Heart left ventricle (tissue), 16 donors: ENCODE measurements around the gene SERPING1. TPM values are rescaled to one million over a fixed set of nuclear protein-coding genes. Genes with fewer than 3 reads are reported as not detected.

Experiments used
- ATAC-seq, 4 donors: fragments of 200-7000 bp; cut with Tn5 transposase; one replicate each; pipeline ENCODE4 v1.9.1; 2020 to 2022; ENCODE audit warnings: moderate library complexity in 4 of 4, mild to moderate bottlenecking in 3 of 4, moderate number of reproducible peaks in 1 of 4
- DNase-seq, 5 donors: peaks; one replicate each; pipeline ENCODE4 v3.0.0-alpha.2; 2020
- H3K27ac ChIP-seq, 12 donors: fragments of 200-600 bp; sonication (generic) in 4 of 12; one replicate each; pipeline versions ENCODE4 v1.5.0 to v1.8.0; 2016 to 2022; ENCODE audit warnings: mild to moderate bottlenecking in 2 of 12
- H3K27me3 ChIP-seq, 9 donors: fragments of 200-600 bp; sonication (generic) in 2 of 9; one replicate each; pipeline versions ENCODE4 v1.5.1 to v1.8.0; 2016 to 2022; ENCODE audit warnings: mild to moderate bottlenecking in 3 of 9
- H3K36me3 ChIP-seq, 9 donors: fragments of 200-600 bp; sonication (generic) in 2 of 9; one replicate each; pipeline versions ENCODE4 v1.5.0 to v1.8.0; 2018 to 2022; ENCODE audit warnings: mild to moderate bottlenecking in 2 of 9
- H3K4me1 ChIP-seq, 12 donors: fragments of 200-600 bp; sonication (generic) in 4 of 12; one replicate each; pipeline versions ENCODE4 v1.5.0 to v1.8.0; 2016 to 2022; ENCODE audit warnings: mild to moderate bottlenecking in 3 of 12
- H3K4me3 ChIP-seq, 12 donors: fragments of 200-600 bp; sonication (generic) in 4 of 12; one replicate each; pipeline versions ENCODE4 v1.5.0 to v1.8.0; 2017 to 2022; ENCODE audit warnings: mild to moderate bottlenecking in 9 of 12, moderate library complexity in 4 of 12
- H3K9me3 ChIP-seq, 12 donors: fragments of 200-600 bp; sonication (generic) in 4 of 12; one replicate each; pipeline versions ENCODE4 v1.5.0 to v1.8.0; 2016 to 2022; ENCODE audit warnings: mild to moderate bottlenecking in 1 of 12
- POLR2A ChIP-seq, 2 donors: fragments of 450-650 bp; IDR thresholded peaks; one replicate each; pipeline ENCODE4 v1.6.1; 2017; ENCODE audit warnings: antibody characterized with exemption in 2 of 2, mild to moderate bottlenecking in 2 of 2, moderate library complexity in 2 of 2
- WGBS, 4 donors: extraction: QIAGEN DNeasy Blood & Tissue Kit in 2 of 4; methylation state at CpG; one replicate each; pipeline versions ENCODE4 v1.1.5 to v1.1.7; 2013 to 2018; 5-methylcytosine and 5-hydroxymethylcytosine counted together
- intact Hi-C, 10 donors: fragments of 100-400 bp; cut with DNase I; formaldehyde crosslinking; loops; one replicate each; pipeline versions ENCODE4 v1.11.1 to v1.14.2; 2022
- polyA plus RNA-seq, 2 donors: library from polyadenylated mRNA; stranded (reverse); fragments of 200-250 nt; gene quantifications; one replicate each; pipeline ENCODE4 v1.2.3, GENCODE V29; 2013
- total RNA-seq, 9 donors: library from RNA; depleted of rRNA in 2 of 9; stranded (reverse); fragments of >200 nt in 2 of 9; fragmentation: NEBNext Ultra II Directional in 3 of 9; extraction: Animal tissue kit (Norgen Biotek cat#: 25700) in 3 of 9; gene quantifications; one replicate each; pipeline versions ENCODE4 v1.1.0 to v1.2.4, GENCODE V29; 2016 to 2023
- TF ChIP-seq, protein P1 (sequence below), 12 donors: fragments of 200-600 bp; sonication (generic) in 4 of 12; IDR thresholded peaks; one replicate each; pipeline versions ENCODE4 v1.5.0 to v1.8.0; 2018 to 2022; ENCODE audit warnings: antibody characterized with exemption in 12 of 12, mild to moderate bottlenecking in 5 of 12
- donor health status: ischemic (EF 13 %, LVEDD 7.1; RV severe dilation, severe dysfunction).
- donor health status: healthy with polysubstance abuse.
- donor health status: DM: no; HTN: yes; CAD: no.
- donor health status: DM: no; HTN: no; CAD: no.
- donor health status: ischemic (EF 25% LVEDD 6.9; RV normal size, moderate dysfunction).
- donor health status: ischemic (EF 25% LVEDD 5.7; RV mildly dilated, moderate dysfunction).
- donor health status: healthy.
- donor health status: DM: yes; HTN: yes; CAD: no.
- donor health status: ischemic (EF 35%, LVEDD 5.7; RV mildly dilated, moderate dysfunction).
- donor health status: nonischemic (EF 11% LVEDD 7.7; RV severe dilation, severe dysfunction).
- donor health status: DM: yes; HTN: yes; CAD: no.
- donor health status: PGD.
- donor health status: ischemic (EF 29% LVEDD 5.4; RV normal size, mild dysfunction).
- donor health status: nonischemic (EF 23%, LVEDD 6.1; RV moderate dilation, normal function).

The SERPING1 gene
- total and polyA plus RNA-seq, 11 donors = 55.5 to 344 (median 87.0) TPM

DNA sequence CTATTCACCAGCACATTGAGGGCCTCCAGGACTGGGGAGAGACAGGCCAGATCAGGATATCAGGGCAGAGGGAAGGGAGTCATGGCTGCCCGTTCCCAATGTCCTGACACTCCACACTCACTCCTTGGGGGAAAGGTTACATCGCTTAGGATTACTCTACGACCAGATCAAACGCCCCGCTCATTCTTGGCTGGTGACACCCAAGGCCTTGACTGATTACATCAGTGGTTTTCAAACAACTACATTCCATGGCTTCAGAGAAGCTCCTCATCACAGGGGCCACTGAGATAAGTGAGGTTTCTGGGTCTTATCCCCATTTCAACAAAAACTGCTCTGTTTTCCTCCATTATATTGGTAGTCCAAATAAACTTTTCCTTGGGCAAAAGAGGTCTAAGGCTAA lies 45.0 kb upstream of the SERPING1 start:
- no peak overlapping the region for H3K27ac ChIP-seq
- H3K9me3 ChIP-seq = no peaks in the 10 kb centered on the region
- ATAC-seq = no peak
- DNase-seq = no peak
- intact Hi-C loops = no loop called here
- no peaks in the 10 kb centered on the region for H3K27me3 ChIP-seq
- H3K4me1 ChIP-seq = peaks cover 0 to 6% (median 0%) of the 10 kb centered on the region in 12 donors
- H3K4me3 ChIP-seq = no peak overlapping the region
- TF ChIP-seq POLR2A (IDR thresholded peaks at IDR 0.05) = no peak
- TF ChIP-seq, protein P1, sequence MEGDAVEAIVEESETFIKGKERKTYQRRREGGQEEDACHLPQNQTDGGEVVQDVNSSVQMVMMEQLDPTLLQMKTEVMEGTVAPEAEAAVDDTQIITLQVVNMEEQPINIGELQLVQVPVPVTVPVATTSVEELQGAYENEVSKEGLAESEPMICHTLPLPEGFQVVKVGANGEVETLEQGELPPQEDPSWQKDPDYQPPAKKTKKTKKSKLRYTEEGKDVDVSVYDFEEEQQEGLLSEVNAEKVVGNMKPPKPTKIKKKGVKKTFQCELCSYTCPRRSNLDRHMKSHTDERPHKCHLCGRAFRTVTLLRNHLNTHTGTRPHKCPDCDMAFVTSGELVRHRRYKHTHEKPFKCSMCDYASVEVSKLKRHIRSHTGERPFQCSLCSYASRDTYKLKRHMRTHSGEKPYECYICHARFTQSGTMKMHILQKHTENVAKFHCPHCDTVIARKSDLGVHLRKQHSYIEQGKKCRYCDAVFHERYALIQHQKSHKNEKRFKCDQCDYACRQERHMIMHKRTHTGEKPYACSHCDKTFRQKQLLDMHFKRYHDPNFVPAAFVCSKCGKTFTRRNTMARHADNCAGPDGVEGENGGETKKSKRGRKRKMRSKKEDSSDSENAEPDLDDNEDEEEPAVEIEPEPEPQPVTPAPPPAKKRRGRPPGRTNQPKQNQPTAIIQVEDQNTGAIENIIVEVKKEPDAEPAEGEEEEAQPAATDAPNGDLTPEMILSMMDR (IDR thresholded peaks at IDR 0.05) = no peak
- WGBS, 4 donors = 75 to 93% (median 83%) methylated on average over 5 of the region's 5 CpGs
- H3K36me3 ChIP-seq = peaks cover 0 to 100% (median 81%) of the 10 kb centered on the region in 9 donors

DNA sequence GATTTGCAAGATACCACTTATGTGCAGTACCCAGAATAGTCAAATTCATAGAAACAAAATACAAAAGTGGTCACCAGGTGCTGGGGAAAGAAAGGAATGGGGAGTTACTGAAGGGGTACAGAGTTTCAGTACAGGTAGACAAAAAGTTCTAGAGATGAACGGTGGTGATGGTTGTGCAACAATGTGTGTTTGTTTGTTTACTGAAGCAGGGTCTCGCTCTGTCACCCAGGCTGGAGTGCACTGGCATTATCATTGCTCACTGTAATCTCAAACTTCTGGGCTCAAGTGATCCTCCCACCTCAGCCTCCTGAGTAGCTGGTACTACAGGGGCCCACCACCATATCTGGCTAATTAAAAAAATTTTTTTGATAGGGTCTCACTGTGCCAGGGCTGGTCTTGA lies 42.1 kb upstream of the SERPING1 start:
- no peaks in the 10 kb centered on the region for H3K9me3 ChIP-seq
- TF ChIP-seq POLR2A (IDR thresholded peaks at IDR 0.05) = no peak
- no peak overlapping the region for H3K4me3 ChIP-seq
- H3K4me1 ChIP-seq = no peaks in the 10 kb centered on the region
- H3K27ac ChIP-seq = no peak overlapping the region
- WGBS, 4 donors = 89 to 98% (median 95%) methylated on average over 2 of the region's 2 CpGs
- H3K27me3 ChIP-seq = no peaks in the 10 kb centered on the region
- intact Hi-C loops = no loop called here
- H3K36me3 ChIP-seq = peaks cover 0 to 100% (median 96%) of the 10 kb centered on the region in 9 donors
- ATAC-seq = no peak
- DNase-seq = no peak

DNA sequence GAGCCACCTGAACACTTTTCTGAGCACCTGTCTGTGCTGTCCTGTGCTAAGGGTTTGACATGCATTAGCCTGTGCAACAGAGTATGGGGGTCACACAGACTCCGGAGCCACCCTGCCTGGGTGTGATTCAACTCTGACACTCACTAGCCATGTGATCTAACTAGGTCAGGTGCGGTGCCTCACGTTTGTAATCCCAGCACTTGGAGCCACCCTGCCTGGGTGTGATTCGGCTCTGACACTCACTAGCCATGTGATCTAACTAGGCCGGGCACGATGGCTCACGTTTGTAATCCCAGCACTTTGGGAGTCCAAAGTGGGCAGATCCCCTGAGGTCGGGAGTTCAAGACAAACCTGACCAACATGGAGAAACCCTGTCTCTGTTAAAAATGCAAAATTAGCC lies 41.4 kb upstream of the SERPING1 start:
- peaks cover 0 to 3% (median 0%) of the 10 kb centered on the region in 12 donors for H3K4me1 ChIP-seq
- no peaks in the 10 kb centered on the region for H3K9me3 ChIP-seq
- no peak for TF ChIP-seq POLR2A (IDR thresholded peaks at IDR 0.05)
- TF ChIP-seq, protein P1 (IDR thresholded peaks at IDR 0.05) = no peak
- intact Hi-C loops = no loop called here
- H3K36me3 ChIP-seq = peaks cover 0 to 94% (median 90%) of the 10 kb centered on the region in 9 donors
- H3K27ac ChIP-seq = no peak overlapping the region
- DNase-seq (no peak), ATAC-seq (no peak)
- WGBS, 4 donors = 73 to 89% (median 80%) methylated on average over 4 to 8 of the region's 8 CpGs
- no peak overlapping the region for H3K4me3 ChIP-seq
- no peaks in the 10 kb centered on the region for H3K27me3 ChIP-seq

DNA sequence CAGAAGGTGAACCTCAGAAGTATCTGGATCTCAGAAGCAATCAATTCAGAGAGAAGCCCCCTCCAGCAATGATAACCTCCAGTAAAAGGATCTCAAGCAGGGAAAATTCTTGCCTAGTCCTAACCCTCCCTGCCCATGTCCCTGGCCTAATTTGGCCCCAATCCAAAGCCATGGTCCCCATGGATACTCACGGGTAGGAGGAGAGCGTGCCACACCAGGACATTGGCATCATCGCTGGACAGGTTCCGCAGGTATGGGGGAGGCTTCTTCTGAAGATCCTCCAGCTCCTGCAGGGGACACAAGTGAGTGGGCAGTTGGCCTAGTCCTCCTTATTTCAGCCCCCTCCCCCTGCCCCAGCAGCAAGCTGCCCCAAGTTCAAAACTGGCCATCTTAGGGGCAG lies 37.3 kb upstream of the SERPING1 start:
- H3K4me3 ChIP-seq = no peak overlapping the region
- ATAC-seq (no peak), DNase-seq (no peak)
- no peaks in the 10 kb centered on the region for H3K9me3 ChIP-seq
- no peaks in the 10 kb centered on the region for H3K27me3 ChIP-seq
- peaks cover 0 to 79% (median 50%) of the 10 kb centered on the region in 9 donors for H3K36me3 ChIP-seq
- TF ChIP-seq POLR2A (IDR thresholded peaks at IDR 0.05) = no peak
- 80 to 94% (median 91%) methylated on average over 2 to 4 of the region's 4 CpGs for WGBS, 4 donors
- peaks cover 0 to 44% (median under 1%) of the 10 kb centered on the region in 12 donors for H3K4me1 ChIP-seq
- H3K27ac ChIP-seq = no peak overlapping the region
- intact Hi-C loops = loop anchor here in 3 of 10 donors (5.0 to 10.0 kb wide), 4 partner anchors 37 to 955 kb away; partner anchors contain the start of gene SERPING1 (in 1 of the 3)

DNA sequence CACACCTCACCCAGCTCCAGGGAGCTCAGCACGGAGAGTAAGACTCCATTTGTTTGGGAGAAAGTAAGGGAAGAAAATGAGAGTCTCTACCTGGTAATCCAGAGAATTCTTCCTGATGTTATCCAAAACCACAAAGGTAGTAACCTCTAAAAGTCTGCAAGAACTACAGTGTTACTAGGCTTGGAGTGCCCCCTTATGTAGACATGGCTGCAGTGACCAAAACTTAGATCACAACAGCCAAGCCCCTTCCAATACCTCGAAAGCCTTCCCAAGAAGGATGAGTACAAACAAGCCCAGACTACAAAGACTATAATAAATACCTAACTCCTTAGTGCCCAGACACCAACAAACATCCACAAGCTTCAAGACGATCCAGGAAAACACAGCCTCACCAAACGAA lies 34.9 kb upstream of the SERPING1 start:
- intact Hi-C loops = loop anchor here in 3 of 10 donors (5.0 to 10.0 kb wide), 4 partner anchors 35 to 952 kb away; partner anchors contain the start of gene SERPING1 (in 1 of the 3)
- Histone ChIP-seq H3K36me3 (peaks cover 0 to 54% (median 26%) of the 10 kb centered on the region in 9 donors), H3K4me3 (no peak overlapping the region), H3K27me3 (no peaks in the 10 kb centered on the region), H3K27ac (no peak overlapping the region), H3K4me1 (peaks cover 0 to 60% (median 13%) of the 10 kb centered on the region in 12 donors), H3K9me3 (no peaks in the 10 kb centered on the region)
- no peak for ATAC-seq
- no peak for DNase-seq
- no peak for TF ChIP-seq POLR2A (IDR thresholded peaks at IDR 0.05)
- TF ChIP-seq, protein P1 (IDR thresholded peaks at IDR 0.05) = no peak
- WGBS, 4 donors = 70 to 77% (median 74%) methylated on average over 4 of the region's 4 CpGs
